ENCODE measurements around the gene AK1. TPM values are rescaled to one million over a fixed set of nuclear protein-coding genes. Genes with fewer than 3 reads are reported as not detected.
"Not testable (repeated sequence)": the region's sequence is repeated elsewhere in the genome, so short reads cannot be mapped to it uniquely, and the experiment has no call there.

Gene AK1
- total RNA-seq, 2 experiments from 2014 or later, result 80.9 to 81.9 TPM

GRCh38 chr9:127892831-127893230 lies 15.4 kb upstream of the AK1 start:
- no peak overlapping the region for H3K27ac Mint-ChIP-seq
- DNase-seq, result no peak
- peaks cover 8% of the 10 kb centered on the region for H3K9me3 Mint-ChIP-seq
- peaks cover 82% of the 10 kb centered on the region for H3K36me3 Mint-ChIP-seq (ENCODE audit: low read depth)
- POLR2A ChIA-PET, result interaction anchor here (1.5 kb wide), 1 partner anchor 158 kb away, joined by 3 read pairs; the partner anchor contains the start of gene TOR2A
- no peak overlapping the region for H3K4me3 Mint-ChIP-seq
- no peaks in the 10 kb centered on the region for H3K27me3 Mint-ChIP-seq
- peaks cover 30% of the 10 kb centered on the region for H3K4me1 Mint-ChIP-seq
- CTCF ChIA-PET, result interaction anchor here (0.6 kb wide), 1 partner anchor 26 kb away, joined by 3 read pairs; no protein-coding TSS in a partner anchor

GRCh38 chr9:127890053-127890452 lies 12.6 kb upstream of the AK1 start:
- no peak overlapping the region for H3K4me3 Mint-ChIP-seq
- peaks cover 8% of the 10 kb centered on the region for H3K9me3 Mint-ChIP-seq
- H3K36me3 Mint-ChIP-seq (ENCODE audit: low read depth), result peaks cover 78% of the 10 kb centered on the region
- H3K4me1 Mint-ChIP-seq, result peaks cover 23% of the 10 kb centered on the region
- H3K27me3 Mint-ChIP-seq, result no peaks in the 10 kb centered on the region
- DNase-seq, result no peak
- no peak overlapping the region for H3K27ac Mint-ChIP-seq
- POLR2A ChIA-PET, result interaction anchor here (0.6 to 3.3 kb wide), 3 partner anchors 8 to 16 kb away, joined by 3 to 10 read pairs (median 3); no protein-coding TSS in a partner anchor
- CTCF ChIA-PET, result interaction anchor here (1.3 to 3.2 kb wide), 3 partner anchors 20 to 32 kb away, joined by 5 to 12 read pairs (median 7); no protein-coding TSS in a partner anchor

GRCh38 chr9:127887792-127888191 lies 10.3 kb upstream of the AK1 start:
- Mint-ChIP-seq H3K27ac (no peak overlapping the region), H3K4me3 (no peak overlapping the region), H3K4me1 (peaks cover 17% of the 10 kb centered on the region), H3K36me3 (ENCODE audit: low read depth) (peaks cover 68% of the 10 kb centered on the region), H3K9me3 (no peaks in the 10 kb centered on the region), H3K27me3 (no peaks in the 10 kb centered on the region)
- POLR2A ChIA-PET, result interaction anchor here (0.7 kb wide), 1 partner anchor 12 kb away, joined by 3 read pairs; the partner anchor contains the start of gene ST6GALNAC6
- DNase-seq, result no peak
- CTCF ChIA-PET, result interaction anchor here (0.6 to 1.0 kb wide), 4 partner anchors 18 to 34 kb away, joined by 3 to 5 read pairs (median 4); no protein-coding TSS in a partner anchor

- Mint-ChIP-seq H3K9me3 (no peaks in the 10 kb centered on the region), H3K4me3 (no peak overlapping the region), H3K4me1 (peaks cover 12% of the 10 kb centered on the region), H3K27ac (no peak overlapping the region), H3K36me3 (ENCODE audit: low read depth) (peaks cover 59% of the 10 kb centered on the region), H3K27me3 (no peaks in the 10 kb centered on the region)
- POLR2A ChIA-PET, result no interaction called here
- CTCF ChIA-PET, result interaction anchor here (1.0 kb wide), 1 partner anchor 16 kb away, joined by 5 read pairs; no protein-coding TSS in a partner anchor
- DNase-seq, result no peak
Measured at GRCh38 chr9:127886401-127886972, 9.0 kb upstream of the AK1 start.

GRCh38 chr9:127885508-127886281 lies 8.2 kb upstream of the AK1 start:
- DNase-seq, result no peak
- Mint-ChIP-seq H3K36me3 (ENCODE audit: low read depth) (peaks cover 53% of the 10 kb centered on the region), H3K4me1 (peaks cover 10% of the 10 kb centered on the region), H3K27ac (no peak overlapping the region), H3K27me3 (no peaks in the 10 kb centered on the region), H3K4me3 (no peak overlapping the region), H3K9me3 (no peaks in the 10 kb centered on the region)
- POLR2A ChIA-PET, result interaction anchor here (0.6 to 1.4 kb wide), 3 partner anchors 12 to 19 kb away, joined by 3 to 4 read pairs (median 3); no protein-coding TSS in a partner anchor
- CTCF ChIA-PET, result interaction anchor here (1.3 kb wide), 1 partner anchor 16 kb away, joined by 3 read pairs; no protein-coding TSS in a partner anchor

GRCh38 chr9:127884976-127885490 lies 7.6 kb upstream of the AK1 start:
- ChIA-PET POLR2A (interaction anchor here (0.6 to 1.4 kb wide), 3 partner anchors 13 to 152 kb away, joined by 3 to 4 read pairs (median 3); no protein-coding TSS in a partner anchor), CTCF (interaction anchor here (1.3 kb wide), 1 partner anchor 15 kb away, joined by 3 read pairs; no protein-coding TSS in a partner anchor)
- H3K4me3 Mint-ChIP-seq, result no peak overlapping the region
- no peak overlapping the region for H3K27ac Mint-ChIP-seq
- H3K9me3 Mint-ChIP-seq, result no peaks in the 10 kb centered on the region
- no peaks in the 10 kb centered on the region for H3K27me3 Mint-ChIP-seq
- DNase-seq, result no peak
- peaks cover 10% of the 10 kb centered on the region for H3K4me1 Mint-ChIP-seq
- peaks cover 46% of the 10 kb centered on the region for H3K36me3 Mint-ChIP-seq (ENCODE audit: low read depth)

- Mint-ChIP-seq H3K36me3 (ENCODE audit: low read depth) (peaks cover 43% of the 10 kb centered on the region), H3K27me3 (no peaks in the 10 kb centered on the region), H3K4me3 (no peak overlapping the region), H3K27ac (no peak overlapping the region), H3K4me1 (peaks cover 10% of the 10 kb centered on the region), H3K9me3 (no peaks in the 10 kb centered on the region)
- CTCF ChIA-PET, result no interaction called here
- no peak for DNase-seq
- POLR2A ChIA-PET, result interaction anchor here (0.6 to 1.4 kb wide), 2 partner anchors 14 to 152 kb away, joined by 3 read pairs; no protein-coding TSS in a partner anchor
Measured at GRCh38 chr9:127884427-127884911, 7.0 kb upstream of the AK1 start.

GRCh38 chr9:127883959-127884358 lies 6.5 kb upstream of the AK1 start:
- Mint-ChIP-seq H3K4me3 (no peak overlapping the region), H3K27me3 (no peaks in the 10 kb centered on the region), H3K27ac (peak overlapping the region; percentile 53), H3K9me3 (no peaks in the 10 kb centered on the region), H3K4me1 (peaks cover 10% of the 10 kb centered on the region), H3K36me3 (ENCODE audit: low read depth) (peaks cover 43% of the 10 kb centered on the region)
- POLR2A ChIA-PET, result interaction anchor here (1.4 kb wide), 1 partner anchor 15 kb away, joined by 3 read pairs; no protein-coding TSS in a partner anchor
- CTCF ChIA-PET, result interaction anchor here (0.6 kb wide), 1 partner anchor 14 kb away, joined by 3 read pairs; no protein-coding TSS in a partner anchor
- no peak for DNase-seq

GRCh38 chr9:127881715-127882114 lies 4.2 kb upstream of the AK1 start:
- ChIA-PET POLR2A (interaction anchor here (1.4 to 1.7 kb wide), 2 partner anchors 13 to 39 kb away, joined by 3 to 4 read pairs; no protein-coding TSS in a partner anchor), CTCF (interaction anchor here (0.7 to 2.9 kb wide), 8 partner anchors 8 to 147 kb away, joined by 3 to 17 read pairs (median 4); partner anchors contain the start of gene TOR2A)
- not testable (repeated sequence) for DNase-seq, H3K9me3 Mint-ChIP-seq, H3K27me3 Mint-ChIP-seq, H3K27ac Mint-ChIP-seq, H3K4me3 Mint-ChIP-seq
- H3K4me1 Mint-ChIP-seq, result peaks cover 11% of the 10 kb centered on the region
- peaks cover 34% of the 10 kb centered on the region for H3K36me3 Mint-ChIP-seq (ENCODE audit: low read depth)

GRCh38 chr9:127880143-127880542 lies 2.7 kb upstream of the AK1 start:
- CTCF ChIA-PET, result interaction anchor here (1.6 kb wide), 1 partner anchor 10 kb away, joined by 5 read pairs; no protein-coding TSS in a partner anchor
- peaks cover 21% of the 10 kb centered on the region for H3K36me3 Mint-ChIP-seq (ENCODE audit: low read depth)

GRCh38 chr9:127878652-127879390 lies 1.3 kb upstream of the AK1 start:
- CTCF ChIA-PET, result interaction anchor here (0.6 to 0.7 kb wide), 2 partner anchors 66 to 614 kb away, joined by 3 to 8 read pairs; no protein-coding TSS in a partner anchor
- DNase-seq, result no peak
- H3K4me1 Mint-ChIP-seq, result peaks cover 2% of the 10 kb centered on the region
- H3K27me3 Mint-ChIP-seq, result no peaks in the 10 kb centered on the region
- no peak overlapping the region for H3K27ac Mint-ChIP-seq
- no peak overlapping the region for H3K4me3 Mint-ChIP-seq
- POLR2A ChIA-PET, result interaction anchor here (0.8 kb wide), 1 partner anchor 9 kb away, joined by 4 read pairs; no protein-coding TSS in a partner anchor
- no peaks in the 10 kb centered on the region for H3K9me3 Mint-ChIP-seq
- H3K36me3 Mint-ChIP-seq (ENCODE audit: low read depth), result peaks cover 7% of the 10 kb centered on the region

More at GRCh38 chr9:127880143-127880542, 2.7 kb upstream of the AK1 start:
- POLR2A ChIA-PET, result no interaction called here
- Mint-ChIP-seq H3K27ac (no peak overlapping the region), H3K4me1 (peaks cover 11% of the 10 kb centered on the region), H3K4me3 (no peak overlapping the region), H3K9me3 (no peaks in the 10 kb centered on the region), H3K27me3 (no peaks in the 10 kb centered on the region)
- DNase-seq, result no peak
